Measurements from ENCODE around the gene KCNQ1.

- no peak for TF ChIP-seq GATA2 (IDR thresholded peaks at IDR 0.05; ENCODE audit: low read depth, low read length)
- no peak for TF ChIP-seq GATA3 (IDR thresholded peaks at IDR 0.05; ENCODE audit: low read depth, low read length)
These were observed 13.4 kb upstream of the KCNQ1 start for GRCh38 chr11:2431395-2431794.
